HG02759 (cell line): ENCODE results near the gene VOPP1.

ENCODE experiments used
- ATAC-seq: cut with Tn5 transposase; IDR thresholded peaks from one replicate; pipeline ENCODE4 v1.9.1; 2021; ENCODE audit warnings: mild to moderate bottlenecking, moderate library complexity; ENCODE audit not compliant: unreplicated experiment

The VOPP1 gene

GRCh38 chr7:55440040-55440690 lies 132.1 kb downstream of the VOPP1 start:
- ATAC-seq = no peak

GRCh38 chr7:55439627-55440026 lies 132.7 kb downstream of the VOPP1 start:
- ATAC-seq = no peak

GRCh38 chr7:55438757-55439525 lies 133.4 kb downstream of the VOPP1 start:
- ATAC-seq = no peak

GRCh38 chr7:55438085-55438756 lies 134.1 kb downstream of the VOPP1 start:
- ATAC-seq = no peak

GRCh38 chr7:55437375-55437774 lies 134.9 kb downstream of the VOPP1 start:
- no peak for ATAC-seq

- ATAC-seq = no peak
Observed at GRCh38 chr7:55436457-55436856, 135.8 kb downstream of the VOPP1 start.

- no peak for ATAC-seq
Observed at GRCh38 chr7:55435466-55435865, 136.8 kb downstream of the VOPP1 start.

GRCh38 chr7:55432939-55433784 lies 139.1 kb downstream of the VOPP1 start:
- peak; percentile 75 for ATAC-seq

GRCh38 chr7:55432506-55432905 lies 139.8 kb downstream of the VOPP1 start:
- ATAC-seq = no peak

- no peak for ATAC-seq
Observed at GRCh38 chr7:55431898-55432297, 140.4 kb downstream of the VOPP1 start.

- ATAC-seq = no peak
Observed at GRCh38 chr7:55429835-55430499, 142.3 kb downstream of the VOPP1 start.

- no peak for ATAC-seq
Observed at GRCh38 chr7:55427800-55428199, 144.5 kb downstream of the VOPP1 start.

- ATAC-seq = no peak
Observed at GRCh38 chr7:55427342-55427741, 145.0 kb downstream of the VOPP1 start.

- no peak for ATAC-seq
Observed at GRCh38 chr7:55426676-55427075, 145.6 kb downstream of the VOPP1 start.

GRCh38 chr7:55425141-55425752 lies 147.1 kb downstream of the VOPP1 start:
- ATAC-seq = no peak

GRCh38 chr7:55423891-55424290 lies 148.4 kb downstream of the VOPP1 start:
- no peak for ATAC-seq

- ATAC-seq = no peak
Observed at GRCh38 chr7:55423277-55423711, 149.0 kb downstream of the VOPP1 start.
